Activated CD4-positive, alpha-beta T cell treated with anti-CD3 and anti-CD28 coated beads for 4 hours (primary cell): ENCODE data around the gene VEPH1.
"Not testable (repeated sequence)": the region's sequence is repeated elsewhere in the genome, so short reads cannot be mapped to it uniquely, and the experiment has no call there.

ENCODE experiments used
- DNase-seq, 2 donors: peaks; one replicate each; pipeline ENCODE4 v3.0.0-alpha.2; 2020

Gene VEPH1

DNA sequence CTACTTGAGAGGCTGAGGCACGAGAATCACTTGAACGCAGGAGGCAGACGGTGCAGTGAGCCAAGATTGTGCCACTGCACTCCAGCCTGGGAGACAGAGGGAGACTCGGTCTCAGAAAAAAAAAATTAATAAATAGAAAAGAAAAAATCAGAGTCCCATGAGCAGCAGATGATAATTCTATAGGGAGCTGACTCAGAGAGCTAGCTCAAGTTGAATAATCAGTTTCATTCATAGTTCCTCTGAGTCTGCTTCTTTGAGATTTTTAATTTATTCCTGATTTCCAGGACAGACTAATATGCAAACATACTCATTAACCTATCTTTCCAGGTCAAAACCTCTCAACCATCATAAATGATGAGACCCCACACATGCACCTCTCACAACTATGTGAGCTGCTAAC, 121.6 kb downstream of the VEPH1 start:
- DNase-seq: no peak

DNA sequence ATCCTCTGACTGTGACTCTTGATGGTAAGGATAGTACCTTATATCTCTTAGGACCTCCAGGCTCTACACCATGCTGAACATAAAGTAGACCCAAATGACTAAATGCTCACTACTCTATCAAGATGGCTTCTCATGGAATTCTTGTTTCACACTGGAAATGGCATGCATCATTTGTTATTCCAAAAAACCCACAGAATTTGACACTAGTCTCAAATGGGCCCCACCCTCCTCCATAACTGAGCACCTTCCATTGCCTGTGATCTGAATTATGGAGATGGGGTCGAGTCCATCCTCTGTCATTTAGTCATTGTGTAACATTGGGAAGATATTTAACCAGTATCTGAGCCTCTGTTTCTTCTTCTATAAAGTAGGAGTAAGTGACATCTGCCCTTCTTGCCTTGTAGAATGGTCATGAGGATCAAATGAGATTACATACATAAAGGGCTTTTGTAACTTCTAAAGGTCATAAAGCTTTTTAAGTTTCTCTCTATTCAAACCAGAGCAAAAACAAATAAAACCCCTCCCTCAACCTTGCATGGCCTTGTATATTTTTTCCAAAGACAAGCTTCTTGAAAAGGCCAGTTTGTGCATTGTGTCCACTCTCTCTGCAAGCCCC, 123.6 kb downstream of the VEPH1 start:
- DNase-seq: no peak

- DNase-seq: no peak
Measured at GRCh38 chr3:157376603-157377300, 126.5 kb downstream of the VEPH1 start.

DNA sequence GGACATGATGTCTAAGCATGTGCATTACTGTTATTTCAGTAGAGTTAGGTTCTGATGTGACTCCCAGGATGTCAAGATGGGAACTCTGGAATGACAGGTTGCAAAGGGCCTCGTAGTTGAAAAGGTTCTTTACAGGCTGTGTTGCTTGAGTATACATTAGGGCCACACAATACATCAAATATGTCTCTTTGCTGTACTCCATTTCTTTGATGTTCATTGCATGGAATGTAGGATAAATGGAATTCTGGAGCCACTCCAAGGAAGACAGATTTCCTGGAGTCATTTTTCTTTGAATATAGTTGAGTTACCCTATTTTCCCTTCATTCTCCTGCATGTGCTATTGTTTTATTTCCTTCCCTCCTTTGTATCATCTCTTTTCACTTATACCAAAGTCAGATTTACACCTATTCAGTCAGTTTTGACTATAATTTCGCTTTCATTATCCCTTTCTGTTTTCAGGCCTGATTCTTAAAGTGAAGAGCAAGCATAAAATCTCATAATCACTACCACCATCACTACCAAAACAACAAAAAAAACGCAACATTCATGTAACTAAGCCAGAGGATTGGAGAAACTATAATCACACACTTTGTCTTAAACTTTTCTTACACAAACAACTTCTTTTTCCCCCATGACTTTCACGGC, 127.8 kb downstream of the VEPH1 start:
- no peak for DNase-seq

- no peak for DNase-seq
Measured at GRCh38 chr3:157374933-157375332, 128.3 kb downstream of the VEPH1 start.

GRCh38 chr3:157373783-157374182, 129.4 kb downstream of the VEPH1 start:
- no peak for DNase-seq

GRCh38 chr3:157370867-157371266, 132.3 kb downstream of the VEPH1 start:
- no peak for DNase-seq

GRCh38 chr3:157369727-157370421, 133.3 kb downstream of the VEPH1 start:
- DNase-seq: no peak

DNA sequence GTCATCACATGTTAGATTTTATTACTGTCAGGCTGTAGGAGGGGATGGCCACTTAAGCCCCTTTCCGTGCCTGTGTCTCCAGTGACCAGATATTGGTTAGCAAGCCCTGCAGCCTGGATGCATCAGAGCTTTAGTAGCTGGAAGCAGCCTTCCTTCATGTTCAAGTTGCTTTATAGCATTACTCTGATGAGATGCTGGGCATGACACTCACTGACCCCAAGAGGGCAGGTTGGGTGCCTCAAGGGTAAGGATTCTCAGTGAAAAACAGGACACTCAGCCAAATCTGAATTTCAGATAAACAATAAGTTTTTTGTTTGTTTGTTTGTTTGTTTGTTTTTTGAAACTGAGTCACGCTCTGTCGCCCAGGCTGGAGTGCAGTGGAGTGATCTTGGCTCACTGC, 135.0 kb downstream of the VEPH1 start:
- no peak for DNase-seq

DNA sequence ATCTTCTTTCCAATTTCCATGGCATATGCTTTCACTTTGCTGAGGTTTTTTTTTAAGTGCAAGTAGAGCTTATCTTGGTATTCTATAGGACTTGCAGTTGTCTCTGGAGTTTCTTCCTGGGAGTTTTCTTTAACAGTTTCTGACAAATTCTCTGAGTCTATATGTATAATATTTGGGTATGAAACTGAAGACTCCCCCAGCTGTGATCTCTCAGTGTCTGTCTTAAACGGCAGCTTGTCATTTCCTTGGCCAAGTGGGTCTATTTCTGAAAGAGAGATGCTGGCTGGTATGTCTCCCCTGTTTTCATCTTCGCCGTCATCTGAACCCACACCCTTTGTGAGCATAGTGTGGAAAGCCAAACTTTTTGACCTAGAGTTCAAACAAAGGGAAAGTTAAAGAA, 139.8 kb downstream of the VEPH1 start:
- no peak for DNase-seq

- DNase-seq: no peak
Measured at GRCh38 chr3:157362348-157362747, 140.9 kb downstream of the VEPH1 start.

GRCh38 chr3:157360044-157360443, 143.2 kb downstream of the VEPH1 start:
- no peak for DNase-seq

DNA sequence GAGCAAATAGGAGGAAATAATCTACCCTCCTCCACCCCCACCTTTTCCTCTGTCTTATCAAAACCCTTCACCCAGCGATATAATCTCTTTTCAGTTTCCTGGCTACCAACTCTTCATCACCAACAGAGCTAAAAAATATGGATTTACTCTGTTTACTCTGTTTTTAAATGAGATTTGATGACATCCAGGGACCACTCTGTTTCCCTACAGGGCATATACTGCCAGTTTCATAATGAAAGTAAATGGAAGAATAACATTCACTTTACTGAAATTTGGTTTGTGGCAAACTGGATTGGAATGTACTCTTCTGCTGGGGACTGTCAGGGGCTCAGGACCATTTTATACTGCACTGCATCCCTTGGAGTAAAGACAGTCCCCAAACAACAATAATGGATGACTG, 146.7 kb downstream of the VEPH1 start:
- DNase-seq: no peak

DNA sequence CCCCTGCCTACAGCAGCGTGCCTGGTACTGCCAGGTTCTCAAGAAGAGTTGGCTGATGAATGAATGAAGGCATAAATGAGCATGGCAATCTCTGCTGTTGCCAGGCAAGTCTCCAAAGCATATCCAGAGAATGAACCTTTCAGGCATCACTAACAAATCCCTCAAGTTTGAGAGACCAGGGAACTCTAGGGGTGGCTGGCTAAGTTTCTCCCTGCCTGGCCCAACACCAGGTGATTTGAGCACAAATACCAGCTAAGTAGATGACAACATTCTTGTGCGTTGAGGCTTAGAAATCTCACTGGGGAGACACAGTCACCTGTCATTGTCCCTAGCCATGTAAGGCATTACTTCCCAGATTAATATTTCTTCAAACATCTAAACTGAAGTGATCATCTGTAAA, 147.9 kb downstream of the VEPH1 start:
- DNase-seq: no peak

DNA sequence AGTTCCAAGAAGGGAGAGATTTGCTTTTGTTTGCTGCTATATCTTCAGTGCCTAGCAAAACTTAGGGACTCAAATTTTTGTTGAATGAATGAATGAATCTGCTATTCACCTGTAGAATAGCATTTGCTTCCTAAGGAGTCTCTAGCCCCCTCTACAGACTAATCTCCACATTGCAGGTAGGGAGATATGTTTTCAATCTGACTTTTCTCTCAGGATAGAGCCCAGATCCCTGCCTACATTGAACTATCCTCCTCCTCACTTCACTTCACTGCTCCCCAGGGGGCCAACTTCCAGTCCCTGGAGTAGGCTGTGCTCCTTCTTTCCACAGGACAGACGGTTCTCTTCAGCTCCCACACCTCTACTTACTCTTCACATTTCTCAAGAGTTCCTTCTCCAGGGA, 148.5 kb downstream of the VEPH1 start:
- DNase-seq: no peak

- DNase-seq: no peak
Measured at GRCh38 chr3:157354254-157354653, 149.0 kb downstream of the VEPH1 start.

GRCh38 chr3:157353652-157354051, 149.6 kb downstream of the VEPH1 start:
- no peak for DNase-seq

GRCh38 chr3:157351981-157352380, 151.2 kb downstream of the VEPH1 start:
- no peak for DNase-seq

DNA sequence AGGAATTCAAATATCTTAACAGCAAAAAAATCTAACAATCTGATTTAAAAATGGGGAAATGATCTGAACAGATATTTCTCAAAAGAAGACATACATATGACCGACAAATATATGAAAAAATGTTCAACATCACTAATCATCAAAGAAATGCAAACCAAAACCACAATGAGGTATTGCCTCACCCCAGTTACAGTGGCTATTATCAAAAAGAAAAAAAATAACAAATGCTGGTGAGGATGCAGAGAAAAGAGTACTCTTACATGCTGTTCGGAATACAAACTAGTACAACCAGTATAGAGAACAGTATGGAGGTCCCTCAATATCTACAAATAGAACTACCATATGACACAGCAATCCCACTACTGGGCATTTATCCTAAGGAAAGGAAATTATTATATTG, 152.6 kb downstream of the VEPH1 start:
- not testable (repeated sequence) for DNase-seq

GRCh38 chr3:157348304-157349075, 154.7 kb downstream of the VEPH1 start:
- not testable (repeated sequence) for DNase-seq

DNA sequence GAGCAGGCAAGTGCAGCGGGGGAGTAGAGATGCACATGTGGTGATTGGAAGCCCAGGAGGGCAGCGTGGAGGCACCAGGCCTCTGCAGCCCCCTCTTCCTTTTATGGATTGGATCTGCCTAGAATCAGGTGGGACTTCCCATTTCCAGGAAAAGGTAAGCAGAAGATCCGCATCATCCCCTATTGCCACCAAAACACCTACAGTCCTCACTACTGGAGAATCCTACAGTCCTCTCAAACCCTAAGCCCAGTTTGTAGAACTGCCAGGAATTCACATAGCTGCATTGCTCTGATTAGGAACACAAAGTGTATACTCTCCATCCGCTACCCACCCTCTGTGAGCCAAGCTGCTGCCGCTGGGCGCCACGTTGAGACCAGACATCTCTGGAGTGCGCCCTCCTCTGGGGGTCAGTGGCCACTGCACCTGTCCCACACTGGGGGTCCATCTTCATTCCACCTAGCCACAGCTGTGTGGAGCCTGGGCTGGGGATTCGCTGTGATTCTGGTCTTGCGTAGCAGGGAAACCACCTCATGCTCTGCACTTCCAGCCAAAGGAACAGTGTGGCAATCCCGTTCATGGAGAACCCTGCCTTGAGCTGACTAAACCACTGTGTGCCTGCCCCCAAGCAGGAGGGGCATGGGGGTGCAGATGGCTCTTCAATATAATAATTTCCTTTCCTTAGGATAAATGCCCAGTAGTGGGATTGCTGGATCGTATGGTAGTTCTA, 155.5 kb downstream of the VEPH1 start:
- DNase-seq: no peak
